ENCODE measurements around the gene KCNN4. TPM values are rescaled to one million over a fixed set of nuclear protein-coding genes. Genes with fewer than 3 reads are reported as not detected.

KCNN4 gene
- total RNA-seq, 4 donors from 2014 or later, result 0.77 to 9.2 (median 5.6) TPM

DNA sequence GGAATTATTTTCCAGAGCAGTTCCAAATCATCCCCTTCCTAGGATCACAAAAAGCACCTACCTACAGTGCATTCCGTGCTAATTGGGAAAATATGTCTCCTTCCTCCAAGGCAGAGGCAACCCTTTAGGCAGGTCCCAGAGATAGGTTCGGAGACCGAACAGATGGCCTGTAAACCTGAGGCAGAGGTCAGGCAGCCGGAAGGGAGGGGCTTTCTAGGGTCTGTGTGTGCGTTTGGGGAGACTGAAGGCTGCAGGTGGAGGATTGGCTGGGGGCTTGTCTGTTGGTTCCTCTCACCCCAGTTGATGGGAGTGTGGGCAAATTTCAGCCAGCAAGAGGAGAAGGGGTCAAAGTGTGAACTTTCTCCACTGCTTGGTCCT, 7.1 kb downstream of the KCNN4 start:
- no peak for DNase-seq
- H3K4me1 ChIP-seq, result peaks cover 0 to 7% of the 10 kb centered on the region in 2 donors
- H3K36me3 ChIP-seq, result no peaks in the 10 kb centered on the region
- H3K27me3 ChIP-seq, result no peaks in the 10 kb centered on the region
- no peak overlapping the region for H3K4me3 ChIP-seq
- H3K9me3 ChIP-seq, result no peaks in the 10 kb centered on the region
- no peak overlapping the region for H3K27ac ChIP-seq
- intact Hi-C loops (cut with DNase I; ENCODE audit: low total_unique reads), result no loop called here
- TF ChIP-seq, protein P1, sequence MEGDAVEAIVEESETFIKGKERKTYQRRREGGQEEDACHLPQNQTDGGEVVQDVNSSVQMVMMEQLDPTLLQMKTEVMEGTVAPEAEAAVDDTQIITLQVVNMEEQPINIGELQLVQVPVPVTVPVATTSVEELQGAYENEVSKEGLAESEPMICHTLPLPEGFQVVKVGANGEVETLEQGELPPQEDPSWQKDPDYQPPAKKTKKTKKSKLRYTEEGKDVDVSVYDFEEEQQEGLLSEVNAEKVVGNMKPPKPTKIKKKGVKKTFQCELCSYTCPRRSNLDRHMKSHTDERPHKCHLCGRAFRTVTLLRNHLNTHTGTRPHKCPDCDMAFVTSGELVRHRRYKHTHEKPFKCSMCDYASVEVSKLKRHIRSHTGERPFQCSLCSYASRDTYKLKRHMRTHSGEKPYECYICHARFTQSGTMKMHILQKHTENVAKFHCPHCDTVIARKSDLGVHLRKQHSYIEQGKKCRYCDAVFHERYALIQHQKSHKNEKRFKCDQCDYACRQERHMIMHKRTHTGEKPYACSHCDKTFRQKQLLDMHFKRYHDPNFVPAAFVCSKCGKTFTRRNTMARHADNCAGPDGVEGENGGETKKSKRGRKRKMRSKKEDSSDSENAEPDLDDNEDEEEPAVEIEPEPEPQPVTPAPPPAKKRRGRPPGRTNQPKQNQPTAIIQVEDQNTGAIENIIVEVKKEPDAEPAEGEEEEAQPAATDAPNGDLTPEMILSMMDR (IDR thresholded peaks at IDR 0.05), result no peak

DNA sequence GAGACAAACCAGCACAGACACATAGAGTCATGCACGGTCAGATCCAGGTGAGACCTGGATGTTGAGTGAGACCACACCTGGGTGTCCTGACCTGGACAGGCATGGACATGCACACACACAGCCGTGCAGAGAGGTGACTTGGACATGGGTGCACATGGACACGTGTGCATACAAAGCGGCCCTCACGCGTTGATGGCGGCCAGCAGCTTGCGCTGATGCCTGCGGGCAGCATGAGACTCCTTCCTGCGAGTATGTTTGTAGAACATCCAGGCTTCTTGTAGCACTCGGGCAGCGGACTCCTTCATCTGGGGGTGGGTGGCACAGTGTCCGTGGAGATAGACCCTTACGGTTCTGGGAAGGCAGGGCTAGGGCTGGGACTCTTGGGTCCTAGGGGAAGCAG, 11.5 kb downstream of the KCNN4 start:
- H3K36me3 ChIP-seq, result no peaks in the 10 kb centered on the region
- H3K4me1 ChIP-seq, result peaks cover 0 to 1% of the 10 kb centered on the region in 2 donors
- no peaks in the 10 kb centered on the region for H3K9me3 ChIP-seq
- no peak for TF ChIP-seq POLR2A (IDR thresholded peaks at IDR 0.05)
- TF ChIP-seq, protein P1 (IDR thresholded peaks at IDR 0.05), result no peak
- H3K27ac ChIP-seq, result no peak overlapping the region
- no peak overlapping the region for H3K4me3 ChIP-seq
- no peaks in the 10 kb centered on the region for H3K27me3 ChIP-seq
- intact Hi-C loops (cut with DNase I; ENCODE audit: low total_unique reads), result no loop called here
- no peak for DNase-seq

- Histone ChIP-seq H3K9me3 (no peaks in the 10 kb centered on the region), H3K4me3 (no peak overlapping the region), H3K27me3 (no peaks in the 10 kb centered on the region), H3K36me3 (no peaks in the 10 kb centered on the region), H3K4me1 (no peaks in the 10 kb centered on the region), H3K27ac (no peak overlapping the region)
- intact Hi-C loops (cut with DNase I; ENCODE audit: low total_unique reads), result no loop called here
- no peak for DNase-seq
- TF ChIP-seq, protein P1 (IDR thresholded peaks at IDR 0.05), result no peak
- no peak for TF ChIP-seq POLR2A (IDR thresholded peaks at IDR 0.05)
Observed at GRCh38 chr19:43768273-43769050, 12.3 kb downstream of the KCNN4 start.

GRCh38 chr19:43767818-43768217, 13.0 kb downstream of the KCNN4 start:
- H3K27me3 ChIP-seq, result no peaks in the 10 kb centered on the region
- no peak for DNase-seq
- intact Hi-C loops (cut with DNase I; ENCODE audit: low total_unique reads), result no loop called here
- no peak overlapping the region for H3K27ac ChIP-seq
- no peaks in the 10 kb centered on the region for H3K9me3 ChIP-seq
- H3K36me3 ChIP-seq, result no peaks in the 10 kb centered on the region
- H3K4me1 ChIP-seq, result no peaks in the 10 kb centered on the region
- TF ChIP-seq, protein P1 (IDR thresholded peaks at IDR 0.05), result no peak
- TF ChIP-seq POLR2A (IDR thresholded peaks at IDR 0.05), result no peak
- H3K4me3 ChIP-seq, result no peak overlapping the region

GRCh38 chr19:43767316-43767715, 13.5 kb downstream of the KCNN4 start:
- intact Hi-C loops (cut with DNase I; ENCODE audit: low total_unique reads), result no loop called here
- DNase-seq, result no peak
- Histone ChIP-seq H3K27ac (no peak overlapping the region), H3K4me1 (no peaks in the 10 kb centered on the region), H3K4me3 (no peak overlapping the region), H3K9me3 (no peaks in the 10 kb centered on the region), H3K36me3 (no peaks in the 10 kb centered on the region), H3K27me3 (no peaks in the 10 kb centered on the region)
- TF ChIP-seq, protein P1 (IDR thresholded peaks at IDR 0.05), result no peak
- TF ChIP-seq POLR2A (IDR thresholded peaks at IDR 0.05), result no peak
